ENCODE data around the gene UPK1A.

The UPK1A gene

DNA sequence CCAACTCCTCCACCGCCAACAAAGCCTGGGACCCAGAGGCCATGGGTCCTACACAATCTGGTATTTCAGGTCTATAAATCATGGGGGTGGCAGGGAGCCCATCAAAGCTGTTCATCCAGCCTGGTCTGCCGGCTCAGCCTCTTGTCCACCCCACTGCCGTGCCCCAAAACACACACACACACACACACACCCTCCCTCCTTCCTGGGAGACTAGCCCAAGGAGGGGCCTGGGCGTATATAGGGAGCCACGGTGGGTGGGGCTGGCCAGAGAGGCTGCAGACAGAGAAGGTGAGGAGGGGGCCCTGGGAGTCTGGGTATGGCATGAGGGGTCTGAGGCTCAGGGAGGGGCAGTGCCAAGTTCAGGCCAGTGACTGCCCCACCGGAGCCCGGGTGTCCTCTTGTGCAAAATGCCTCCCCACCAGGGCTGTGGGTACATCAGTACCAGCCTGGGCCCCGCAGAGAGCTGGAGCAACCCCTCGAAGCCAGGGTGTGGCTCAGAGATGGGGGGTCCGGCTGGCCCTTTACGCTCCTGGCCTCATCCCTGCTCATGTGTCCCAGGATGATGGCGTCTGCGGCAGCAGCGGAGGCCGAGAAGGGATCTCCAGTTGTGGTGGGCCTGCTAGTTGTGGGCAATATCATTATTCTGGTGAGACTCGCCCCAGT, at the start of gene UPK1A:
TSS of gene UPK1A (plus strand) at position 267 of the 663 bp plus-strand sequence. CDS start at position 563, 296 bp downstream.
- no peak for DNase-seq

DNA sequence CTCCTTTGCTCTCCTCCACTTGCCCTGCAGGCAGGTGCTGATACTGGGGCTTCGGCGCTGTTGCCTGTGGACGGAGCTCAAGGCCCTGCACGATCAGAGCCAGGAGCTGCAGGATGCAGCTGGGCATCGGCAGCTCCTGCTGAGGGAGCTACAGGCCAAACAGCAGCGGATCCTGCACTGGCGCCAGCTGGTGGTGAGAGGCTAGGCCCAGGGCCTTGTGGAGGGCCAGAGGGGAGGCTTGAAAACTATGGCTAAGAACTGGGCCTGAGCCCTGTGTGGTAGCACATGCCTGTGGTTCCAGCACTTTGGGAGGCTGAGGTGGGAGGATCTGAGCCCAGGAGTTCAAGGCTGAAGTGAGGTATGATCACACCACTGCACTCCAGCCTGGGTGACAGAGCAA, 47.5 kb upstream of the UPK1A start:
- peak; percentile 46 for DNase-seq

DNA sequence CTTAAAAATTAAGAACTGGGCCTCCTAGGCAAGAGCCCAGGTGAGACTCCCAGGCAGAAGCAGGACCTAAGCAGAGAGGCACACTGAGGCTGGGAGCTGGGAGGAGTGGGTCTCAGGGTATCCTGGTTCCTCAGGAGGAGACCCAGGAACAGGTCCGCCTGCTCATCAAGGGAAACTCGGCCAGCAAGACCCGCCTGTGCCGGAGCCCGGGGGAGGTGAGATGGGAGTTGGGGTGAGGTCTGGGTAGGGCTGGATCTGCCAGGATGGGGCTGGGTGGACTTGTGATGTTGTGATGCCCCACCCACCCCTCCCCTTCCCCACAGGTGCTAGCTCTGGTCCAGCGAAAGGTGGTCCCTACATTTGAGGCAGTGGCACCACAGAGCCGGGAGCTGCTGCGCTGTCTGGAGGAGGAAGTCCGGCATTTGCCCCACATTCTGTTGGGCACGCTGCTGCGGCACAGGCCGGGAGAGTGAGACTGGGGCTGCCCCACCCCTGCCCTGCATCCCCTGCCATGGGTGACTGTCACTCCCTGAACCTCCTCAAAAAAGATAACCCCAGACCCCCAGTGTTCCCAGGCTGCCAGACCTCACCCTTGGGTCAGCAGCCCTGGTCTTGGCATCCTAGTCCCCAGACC, 46.9 kb upstream of the UPK1A start:
- no peak for DNase-seq

DNA sequence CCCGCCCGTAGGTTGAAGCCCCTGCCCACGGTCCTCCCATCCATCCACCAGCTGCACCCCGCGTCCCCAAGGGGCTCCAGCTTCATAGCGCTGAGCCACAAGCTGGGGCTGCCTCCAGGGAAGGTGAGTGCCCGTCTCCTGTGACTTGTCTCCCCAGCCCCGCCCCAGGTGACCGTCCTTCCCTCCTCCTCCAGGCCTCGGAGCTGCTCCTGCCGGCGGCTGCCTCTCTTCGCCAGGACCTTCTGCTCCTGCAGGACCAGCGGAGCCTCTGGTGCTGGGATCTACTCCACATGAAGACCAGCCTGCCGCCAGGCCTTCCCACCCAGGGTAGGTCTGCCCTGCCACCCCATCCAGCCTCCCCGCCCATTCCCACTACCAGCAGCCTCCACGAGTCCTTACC, 46.3 kb upstream of the UPK1A start:
- no peak for DNase-seq

DNA sequence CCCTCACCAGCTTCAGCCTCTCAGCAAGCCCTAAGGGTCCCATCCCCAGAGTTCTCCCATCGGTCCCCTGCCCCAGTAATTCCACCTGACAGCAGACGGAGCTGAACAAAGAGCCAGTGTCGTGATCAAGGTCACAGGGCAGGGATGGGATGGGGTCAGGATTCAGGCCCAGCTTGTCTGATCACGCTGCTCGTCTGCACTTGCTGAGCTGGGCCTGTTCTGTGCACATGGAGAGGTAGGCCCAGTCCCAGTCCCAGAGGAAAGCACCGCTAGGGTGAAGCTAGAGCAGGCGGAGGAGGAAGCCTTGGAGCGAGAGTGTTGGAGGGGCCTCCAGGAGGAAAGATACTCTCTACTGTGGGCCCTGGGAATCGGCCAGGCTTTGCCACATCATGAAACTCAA, 44.6 kb upstream of the UPK1A start:
- no peak for DNase-seq

DNA sequence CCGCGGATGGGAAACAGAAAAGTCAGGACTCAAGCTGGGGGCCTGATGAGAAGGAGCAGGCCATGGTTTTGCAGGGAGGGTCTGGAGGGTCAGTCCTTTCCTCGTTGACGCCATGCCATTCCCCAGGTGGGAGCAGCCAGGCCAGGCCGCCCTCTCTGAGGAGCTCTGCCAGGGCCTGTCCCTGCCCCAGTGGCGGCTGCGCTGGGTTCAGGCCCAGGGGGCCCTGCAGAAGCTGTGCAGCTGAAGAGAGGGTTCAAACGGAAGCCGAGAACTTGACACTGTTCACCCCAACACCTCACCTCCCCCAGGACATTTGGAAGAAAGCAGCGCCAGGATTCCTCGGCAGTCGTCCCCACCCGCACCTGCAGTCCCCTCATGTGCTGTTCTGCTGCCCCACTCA, 43.6 kb upstream of the UPK1A start:
- no peak for DNase-seq

DNA sequence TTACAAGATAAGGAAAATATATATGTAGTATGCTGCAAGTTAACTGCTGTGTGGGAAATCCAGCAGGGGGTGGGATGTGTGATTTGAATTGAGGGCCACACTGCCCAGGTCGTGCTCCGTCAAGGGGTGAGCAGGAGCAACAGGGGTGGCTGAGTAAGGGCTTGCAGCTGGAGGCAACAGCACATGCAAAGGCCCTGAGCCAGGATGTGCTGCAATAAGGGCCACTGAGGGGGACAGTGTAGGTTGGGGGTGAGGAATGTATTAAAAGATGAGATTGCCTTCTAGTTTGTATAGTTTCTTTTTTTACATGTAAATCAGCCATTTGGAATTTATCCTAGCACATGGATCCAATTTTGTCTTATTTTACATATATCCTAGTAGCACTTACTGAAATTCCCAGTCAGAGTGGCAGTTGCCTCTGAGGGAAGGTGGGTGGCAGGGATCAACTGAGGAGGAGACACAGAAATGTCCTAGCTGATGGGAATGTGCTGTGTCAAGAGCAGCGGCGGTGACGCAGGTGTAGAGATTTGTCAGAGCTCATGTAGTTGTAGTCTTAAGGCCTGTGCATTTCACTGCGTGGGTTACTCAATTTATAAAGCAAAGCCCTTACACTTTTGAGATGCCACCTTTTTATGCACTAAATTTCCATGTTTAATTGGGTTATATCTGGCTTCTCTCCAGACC, 42.8 kb upstream of the UPK1A start:
- no peak for DNase-seq

DNA sequence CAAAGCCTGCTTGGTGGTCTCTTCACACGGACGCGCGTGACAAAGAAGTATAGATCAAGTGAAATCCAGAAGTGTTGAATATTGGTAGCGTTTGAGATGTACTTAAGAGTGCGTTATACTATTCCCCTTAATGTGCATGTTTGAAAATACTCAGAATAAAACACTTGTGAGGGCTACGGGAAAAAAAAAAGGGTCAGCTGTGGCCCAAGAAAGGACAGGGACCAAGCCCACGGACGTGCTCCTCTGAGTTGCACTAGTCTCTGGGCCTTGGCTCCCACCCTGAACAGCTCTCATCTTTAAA, 38.1 kb upstream of the UPK1A start:
- no peak for DNase-seq

DNA sequence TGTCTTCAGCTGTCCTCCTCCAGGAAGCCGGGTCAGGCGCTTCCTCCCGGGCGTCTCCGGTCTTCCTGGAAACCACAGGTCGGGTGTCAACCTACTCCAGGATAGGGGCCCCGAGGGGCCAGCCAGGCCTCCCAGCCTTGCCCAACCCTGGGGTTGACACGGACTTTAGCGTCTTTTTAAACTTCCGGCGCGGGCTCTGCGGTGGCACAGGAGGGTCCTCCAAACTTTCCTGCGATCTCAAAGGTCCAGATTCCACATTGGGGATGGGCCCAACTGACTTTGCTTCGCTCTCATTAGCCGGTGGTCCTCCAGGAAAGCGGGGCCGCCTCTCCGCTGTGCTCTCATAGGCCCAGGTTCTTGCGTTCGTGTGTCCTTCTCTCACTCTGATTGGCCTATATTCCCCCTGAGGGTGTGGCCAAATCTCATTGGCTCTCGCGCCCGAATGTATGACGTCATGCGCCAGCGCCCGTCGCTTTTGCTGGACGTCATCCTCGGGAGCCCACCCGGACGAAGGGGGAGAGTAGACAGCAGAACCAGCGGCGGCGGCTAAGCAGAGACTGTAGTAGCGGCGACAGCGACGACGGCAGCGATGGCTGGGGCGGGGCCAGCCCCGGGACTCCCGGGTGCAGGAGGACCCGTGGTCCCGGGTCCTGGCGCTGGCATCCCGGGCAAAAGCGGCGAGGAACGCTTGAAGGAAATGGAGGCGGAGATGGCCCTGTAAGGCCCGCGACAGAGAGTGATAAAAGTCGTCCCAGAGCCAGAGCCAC, 37.6 kb upstream of the UPK1A start, which contains the start of gene RBM42:
TSS of gene RBM42 (plus strand) at position 472 of the 767 bp plus-strand sequence. CDS start at position 590, 118 bp downstream.
- peak; percentile 99 for DNase-seq

DNA sequence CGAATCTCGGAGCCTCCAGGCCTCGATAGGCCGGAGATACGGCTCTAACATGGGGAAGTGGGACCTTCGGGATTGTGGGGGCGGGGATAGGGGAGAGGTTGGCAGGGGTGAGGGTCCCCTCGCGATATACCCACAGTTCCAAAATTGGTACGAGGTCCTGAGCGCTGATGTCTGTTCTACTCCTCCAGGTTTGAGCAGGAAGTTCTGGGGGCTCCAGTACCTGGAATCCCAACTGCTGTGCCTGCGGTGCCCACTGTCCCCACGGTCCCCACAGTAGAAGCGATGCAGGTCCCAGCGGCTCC, 37.0 kb upstream of the UPK1A start:
- peak; percentile 38 for DNase-seq

DNA sequence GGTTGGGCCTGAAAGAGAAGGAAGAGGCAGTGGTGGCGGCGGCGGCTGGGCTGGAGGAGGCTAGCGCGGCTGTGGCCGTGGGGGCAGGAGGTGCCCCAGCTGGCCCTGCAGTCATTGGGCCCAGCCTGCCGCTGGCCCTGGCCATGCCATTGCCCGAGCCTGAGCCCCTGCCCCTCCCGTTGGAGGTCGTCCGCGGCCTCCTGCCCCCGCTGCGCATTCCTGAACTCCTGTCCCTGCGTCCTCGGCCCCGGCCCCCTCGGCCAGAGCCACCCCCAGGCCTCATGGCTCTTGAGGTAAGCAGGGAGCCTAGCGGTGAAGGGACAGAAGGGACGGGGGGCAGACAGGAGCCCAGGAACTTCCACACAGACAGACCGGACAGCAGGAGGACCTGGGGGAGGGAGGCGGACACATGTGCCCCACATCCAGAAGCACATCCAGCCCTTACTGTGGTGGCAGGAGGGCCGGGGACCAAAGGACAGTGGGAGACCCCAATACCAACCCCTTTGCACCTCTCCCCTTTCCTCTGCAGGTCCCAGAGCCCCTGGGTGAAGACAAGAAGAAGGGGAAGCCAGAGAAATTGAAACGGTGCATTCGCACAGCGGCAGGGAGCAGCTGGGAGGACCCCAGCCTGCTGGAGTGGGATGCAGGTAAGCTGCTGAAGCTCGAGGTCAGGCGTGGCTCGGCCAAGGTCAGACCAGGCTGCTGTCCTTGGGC, 32.4 kb upstream of the UPK1A start:
- DNase-seq, result no peak

DNA sequence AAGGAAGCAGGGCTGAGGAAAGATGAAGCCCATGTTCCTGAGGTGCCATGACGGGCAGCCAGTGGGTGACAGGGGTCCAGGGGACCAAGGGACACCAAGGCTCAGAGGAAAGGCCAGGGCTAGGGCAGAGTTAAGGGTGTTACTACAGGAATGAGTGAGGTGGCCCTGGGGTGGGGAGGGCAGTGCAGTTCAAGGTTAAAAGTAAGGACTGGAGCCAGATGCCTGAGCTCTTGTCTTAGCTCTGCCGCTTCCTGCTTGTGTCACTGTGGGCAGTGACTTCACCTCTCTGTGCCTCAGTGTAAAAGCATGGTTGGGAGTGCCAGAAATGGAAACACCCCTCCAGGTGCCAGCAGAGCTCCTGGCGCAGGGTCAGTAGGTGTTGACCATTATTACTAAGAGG, 29.7 kb upstream of the UPK1A start:
- DNase-seq, result no peak

DNA sequence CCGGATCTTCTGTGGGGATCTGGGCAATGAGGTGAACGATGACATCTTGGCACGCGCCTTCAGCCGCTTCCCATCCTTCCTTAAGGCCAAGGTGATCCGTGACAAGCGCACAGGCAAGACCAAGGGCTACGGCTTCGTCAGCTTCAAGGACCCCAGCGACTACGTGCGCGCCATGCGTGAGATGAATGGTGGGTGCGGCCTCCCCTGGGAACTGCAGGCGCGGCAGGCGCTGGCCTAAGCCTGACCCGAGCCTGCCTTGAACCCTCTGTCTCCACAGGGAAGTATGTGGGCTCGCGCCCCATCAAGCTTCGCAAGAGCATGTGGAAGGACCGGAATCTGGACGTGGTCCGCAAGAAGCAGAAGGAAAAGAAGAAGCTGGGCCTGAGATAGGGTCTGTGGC, 29.2 kb upstream of the UPK1A start:
- DNase-seq, result no peak

DNA sequence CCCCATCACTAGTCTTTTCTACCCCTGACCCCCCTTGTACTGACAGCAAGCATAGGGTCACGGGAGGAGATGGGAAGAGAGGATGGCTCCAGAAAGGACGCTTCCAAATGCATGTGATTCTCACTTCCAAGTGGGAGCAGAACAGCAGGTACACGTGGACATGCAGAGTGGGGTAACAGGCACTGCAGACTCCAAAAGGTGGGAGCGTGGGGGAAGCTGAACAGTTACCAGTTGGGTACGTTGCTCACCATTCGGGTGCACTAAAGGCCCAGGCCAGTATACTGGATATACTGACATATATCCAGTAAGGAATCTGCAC, 27.0 kb upstream of the UPK1A start:
- DNase-seq, result no peak

DNA sequence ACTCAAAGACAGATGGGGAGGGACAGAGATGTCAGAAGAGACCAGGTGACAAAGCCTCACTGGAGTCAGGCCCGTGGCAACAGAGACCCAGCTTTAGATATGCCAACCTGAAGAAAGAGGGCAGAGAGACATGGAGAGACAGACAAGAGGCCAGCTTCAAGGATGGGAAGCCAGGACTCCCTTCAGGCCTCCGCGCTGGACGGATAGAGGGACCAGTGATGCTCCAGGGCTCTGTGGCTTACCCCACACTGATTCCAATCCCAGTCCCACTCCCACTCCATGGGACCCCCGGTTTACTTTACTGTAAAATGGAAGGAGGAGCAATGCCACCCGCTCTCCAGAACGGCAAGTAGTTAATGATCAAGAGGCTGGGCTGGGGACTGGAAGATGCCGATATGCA, 26.5 kb upstream of the UPK1A start:
- peak; percentile 35 for DNase-seq

DNA sequence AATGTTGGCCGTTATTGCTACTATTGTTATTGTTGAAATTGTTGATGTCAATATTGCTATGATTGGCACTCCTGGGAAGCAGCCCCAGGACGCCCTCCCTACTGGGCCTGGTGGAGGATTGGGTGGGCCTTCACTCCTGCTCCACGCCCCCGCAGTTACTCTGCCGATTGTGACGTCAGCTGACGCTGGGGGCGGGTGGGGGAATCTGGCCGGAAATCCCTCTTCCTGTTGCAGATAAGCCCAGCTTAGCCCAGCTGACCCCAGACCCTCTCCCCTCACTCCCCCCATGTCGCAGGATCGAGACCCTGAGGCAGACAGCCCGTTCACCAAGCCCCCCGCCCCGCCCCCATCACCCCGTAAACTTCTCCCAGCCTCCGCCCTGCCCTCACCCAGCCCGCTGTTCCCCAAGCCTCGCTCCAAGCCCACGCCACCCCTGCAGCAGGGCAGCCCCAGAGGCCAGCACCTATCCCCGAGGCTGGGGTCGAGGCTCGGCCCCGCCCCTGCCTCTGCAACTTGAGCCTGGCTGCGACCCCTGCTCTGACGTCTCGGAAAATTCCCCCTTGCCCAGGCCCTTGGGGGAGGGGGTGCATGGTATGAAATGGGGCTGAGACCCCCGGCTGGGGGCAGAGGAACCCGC, 24.7 kb upstream of the UPK1A start, which contains the start of gene ETV2:
TSS of gene ETV2 (plus strand) at position 231 of the 637 bp plus-strand sequence. CDS start 716 bp downstream, outside the sequence.
- no peak for DNase-seq

DNA sequence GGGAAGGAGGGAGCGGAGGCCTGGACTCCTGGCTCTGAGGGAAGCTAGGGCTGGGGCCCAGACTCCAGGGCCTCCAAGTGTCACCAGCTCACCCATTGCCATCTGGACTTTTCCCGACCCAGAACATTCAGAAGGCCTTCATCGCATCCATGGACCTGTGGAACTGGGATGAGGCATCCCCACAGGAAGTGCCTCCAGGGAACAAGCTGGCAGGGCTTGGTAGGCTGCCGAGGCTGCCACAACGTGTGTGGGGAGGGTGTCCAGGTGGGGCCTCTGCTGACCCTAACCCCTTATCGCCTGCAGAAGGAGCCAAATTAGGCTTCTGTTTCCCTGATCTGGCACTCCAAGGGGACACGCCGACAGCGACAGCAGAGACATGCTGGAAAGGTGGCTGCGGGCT, 24.0 kb upstream of the UPK1A start:
- peak; percentile 39 for DNase-seq

DNA sequence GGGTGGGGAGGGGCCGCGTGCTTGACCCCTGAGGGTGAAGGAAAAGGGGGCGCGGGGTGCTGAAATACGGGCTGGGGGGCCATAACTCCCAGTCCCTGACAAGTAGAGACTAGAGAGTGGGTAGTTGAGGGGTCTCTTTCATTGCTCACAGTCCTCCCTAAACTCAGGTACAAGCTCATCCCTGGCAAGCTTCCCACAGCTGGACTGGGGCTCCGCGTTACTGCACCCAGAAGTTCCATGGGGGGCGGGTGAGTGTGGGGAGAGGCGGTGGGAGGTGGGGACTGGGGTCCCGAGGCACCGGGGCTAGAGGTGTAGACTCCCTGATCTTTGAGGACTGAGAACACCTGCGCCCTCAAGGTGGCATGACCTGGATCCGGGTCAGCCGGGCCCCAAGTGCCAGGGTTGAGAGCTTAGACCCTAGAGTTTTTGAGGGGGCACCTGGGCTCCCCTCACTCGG, 23.5 kb upstream of the UPK1A start:
- no peak for DNase-seq

DNA sequence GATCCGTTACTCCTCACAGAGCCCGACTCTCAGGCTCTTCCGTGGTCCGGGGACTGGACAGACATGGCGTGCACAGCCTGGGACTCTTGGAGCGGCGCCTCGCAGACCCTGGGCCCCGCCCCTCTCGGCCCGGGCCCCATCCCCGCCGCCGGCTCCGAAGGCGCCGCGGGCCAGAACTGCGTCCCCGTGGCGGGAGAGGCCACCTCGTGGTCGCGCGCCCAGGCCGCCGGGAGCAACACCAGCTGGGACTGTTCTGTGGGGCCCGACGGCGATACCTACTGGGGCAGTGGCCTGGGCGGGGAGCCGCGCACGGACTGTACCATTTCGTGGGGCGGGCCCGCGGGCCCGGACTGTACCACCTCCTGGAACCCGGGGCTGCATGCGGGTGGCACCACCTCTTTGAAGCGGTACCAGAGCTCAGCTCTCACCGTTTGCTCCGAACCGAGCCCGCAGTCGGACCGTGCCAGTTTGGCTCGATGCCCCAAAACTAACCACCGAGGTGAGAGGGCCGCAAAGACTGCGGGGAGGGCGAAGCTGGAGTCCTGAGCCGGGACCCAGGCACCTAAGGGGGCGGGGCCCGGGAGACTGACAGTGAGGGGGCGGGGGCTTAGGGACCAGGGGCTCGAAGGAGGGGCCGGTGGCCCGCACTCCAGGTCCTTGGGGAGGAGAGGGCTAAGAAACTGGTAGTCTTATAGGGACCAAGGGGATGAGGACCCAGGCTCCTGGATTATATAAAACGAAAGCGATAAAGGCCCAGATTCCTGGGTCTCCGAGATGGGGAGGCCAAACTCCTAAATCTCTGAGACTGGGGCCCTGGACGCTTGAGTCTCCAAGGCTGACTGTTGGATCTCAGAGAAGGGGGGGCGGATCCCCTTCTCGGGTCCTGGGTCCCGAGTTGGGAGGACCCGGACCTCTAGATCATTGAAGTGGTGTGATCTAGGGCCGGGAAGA, 22.8 kb upstream of the UPK1A start:
- DNase-seq, result peak; percentile 97

DNA sequence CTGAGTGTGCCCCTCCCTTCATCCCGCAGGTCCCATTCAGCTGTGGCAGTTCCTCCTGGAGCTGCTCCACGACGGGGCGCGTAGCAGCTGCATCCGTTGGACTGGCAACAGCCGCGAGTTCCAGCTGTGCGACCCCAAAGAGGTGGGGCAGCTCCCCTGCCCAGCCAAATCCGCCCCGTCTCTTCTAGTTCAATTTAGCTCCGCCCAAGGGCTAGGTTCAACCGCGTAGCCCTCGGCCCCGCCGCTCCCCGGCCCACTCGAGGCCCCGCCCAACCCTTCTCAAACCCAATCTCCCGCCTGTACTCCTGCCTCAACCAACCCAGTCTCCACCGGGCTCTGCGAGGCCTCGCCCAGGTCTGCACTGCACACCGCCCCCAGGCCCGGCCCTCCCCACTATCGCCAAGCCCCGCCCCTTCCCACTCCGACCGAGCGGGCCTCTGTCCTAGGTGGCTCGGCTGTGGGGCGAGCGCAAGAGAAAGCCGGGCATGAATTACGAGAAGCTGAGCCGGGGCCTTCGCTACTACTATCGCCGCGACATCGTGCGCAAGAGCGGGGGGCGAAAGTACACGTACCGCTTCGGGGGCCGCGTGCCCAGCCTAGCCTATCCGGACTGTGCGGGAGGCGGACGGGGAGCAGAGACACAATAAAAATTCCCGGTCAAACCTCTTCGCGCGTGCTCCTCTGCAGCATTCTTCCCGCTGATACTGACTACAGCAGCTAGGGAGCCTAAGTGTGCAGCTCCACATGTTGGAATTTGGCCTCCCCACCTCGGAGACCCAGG, 21.9 kb upstream of the UPK1A start:
- DNase-seq, result peak; percentile 99

All from DMS53 (cell line).